Measurements from ENCODE around the gene B3GALT6.

Gene B3GALT6

GRCh38 chr1:1202831-1203560, 29.0 kb upstream of the B3GALT6 start:
- no peak for DNase-seq

- DNase-seq = no peak
These were observed 28.2 kb upstream of the B3GALT6 start for GRCh38 chr1:1203561-1204424.

GRCh38 chr1:1204425-1204920, 27.6 kb upstream of the B3GALT6 start:
- no peak for DNase-seq

- DNase-seq = no peak
These were observed 26.9 kb upstream of the B3GALT6 start for GRCh38 chr1:1204998-1205768.

- no peak for DNase-seq
These were observed 26.2 kb upstream of the B3GALT6 start for GRCh38 chr1:1205769-1206375.

- peak; percentile 51 for DNase-seq
These were observed 25.6 kb upstream of the B3GALT6 start, which contains the start of gene TNFRSF18 for GRCh38 chr1:1206376-1206965. Gene TNFRSF18 (minus strand): TSS chr1:1206592. CDS start chr1:1206571, 21 bp downstream.

GRCh38 chr1:1206966-1207531, 25.0 kb upstream of the B3GALT6 start:
- no peak for DNase-seq

GRCh38 chr1:1207571-1207892, 24.5 kb upstream of the B3GALT6 start:
- no peak for DNase-seq

GRCh38 chr1:1208713-1209433, 23.2 kb upstream of the B3GALT6 start:
- peak; percentile 64 for DNase-seq

GRCh38 chr1:1210726-1211540, 21.1 kb upstream of the B3GALT6 start:
- no peak for DNase-seq

- no peak for DNase-seq
These were observed 20.2 kb upstream of the B3GALT6 start for GRCh38 chr1:1211541-1212441.

- peak; percentile 64 for DNase-seq
These were observed 19.2 kb upstream of the B3GALT6 start for GRCh38 chr1:1212780-1213344.

- peak; percentile 58 for DNase-seq
These were observed 18.4 kb upstream of the B3GALT6 start, which contains the start of gene TNFRSF4 for GRCh38 chr1:1213345-1214265. Gene TNFRSF4 (minus strand): TSS chr1:1214153. CDS start chr1:1214127, 26 bp downstream.

GRCh38 chr1:1215080-1215676, 16.9 kb upstream of the B3GALT6 start:
- DNase-seq = peak; percentile 55

- no peak for DNase-seq
These were observed 16.0 kb upstream of the B3GALT6 start for GRCh38 chr1:1215881-1216605.
